Esophagus (tissue), 2 donors: ENCODE results near the gene ACTL8. TPM values are rescaled to one million over a fixed set of nuclear protein-coding genes. Genes with fewer than 3 reads are reported as not detected.

Experiments
- H3K27ac ChIP-seq, 2 donors: one replicate each; pipeline ENCODE4 v1.5.1; 2013; ENCODE audit warnings: low read depth in 2 of 2, mild to moderate bottlenecking in 2 of 2, inconsistent platforms in 1 of 2, low read length in 1 of 2, moderate library complexity in 1 of 2
- H3K27me3 ChIP-seq, 2 donors: one replicate each; pipeline ENCODE4 v1.6.1; 2013; ENCODE audit warnings: low read length in 2 of 2, control low read depth in 1 of 2, mild to moderate bottlenecking in 1 of 2; ENCODE audit not compliant: insufficient read depth in 2 of 2, control insufficient read depth in 1 of 2
- H3K36me3 ChIP-seq, 2 donors: one replicate each; pipeline ENCODE4 v1.6.1; 2013; ENCODE audit warnings: low read length in 1 of 2; ENCODE audit not compliant: control insufficient read depth in 2 of 2, insufficient read depth in 2 of 2
- H3K4me1 ChIP-seq, 2 donors: one replicate each; pipeline ENCODE4 v1.6.1; 2013; ENCODE audit warnings: low read length in 1 of 2; ENCODE audit not compliant: control insufficient read depth in 2 of 2, insufficient read depth in 2 of 2
- H3K4me3 ChIP-seq, 2 donors: one replicate each; pipeline ENCODE4 v1.5.1; 2013; ENCODE audit warnings: low read length in 2 of 2, mild to moderate bottlenecking in 2 of 2, low read depth in 1 of 2, moderate library complexity in 1 of 2
- H3K9me3 ChIP-seq, 2 donors: one replicate each; pipeline ENCODE4 v1.6.1; 2013; ENCODE audit warnings: mild to moderate bottlenecking in 2 of 2, low read depth in 1 of 2, low read length in 1 of 2, moderate library complexity in 1 of 2; ENCODE audit not compliant: control insufficient read depth in 2 of 2, insufficient read depth in 1 of 2
- WGBS, 2 donors: extraction: QIAGEN DNeasy Blood & Tissue Kit; methylation state at CpG; one replicate each; pipeline ENCODE4 v1.1.7; 2013; 5-methylcytosine and 5-hydroxymethylcytosine counted together
- polyA plus RNA-seq, 2 donors: library from polyadenylated mRNA; stranded (reverse); fragments of 200-250 nt; gene quantifications; one replicate each; pipeline ENCODE4 v1.2.3, GENCODE V29; 2013
- donor health status: healthy with polysubstance abuse.
- donor health status: Bipolar disorder and iron deficiency.

ACTL8 gene
- polyA plus RNA-seq, 2 donors: 0.12 TPM; not detected in 1

GRCh38 chr1:17763417-17763816, 8.3 kb downstream of the ACTL8 start:
- Histone ChIP-seq H3K4me1 (no peaks in the 10 kb centered on the region), H3K9me3 (peaks cover 13 to 15% of the 10 kb centered on the region in 2 donors), H3K4me3 (no peak overlapping the region), H3K36me3 (no peaks in the 10 kb centered on the region), H3K27ac (no peak overlapping the region), H3K27me3 (no peaks in the 10 kb centered on the region)
- WGBS, 2 donors: 53 to 58% methylated on average over 8 of the region's 8 CpGs

- 78 to 81% methylated on average over 4 to 5 of the region's 5 CpGs for WGBS, 2 donors
- H3K4me1 ChIP-seq: no peaks in the 10 kb centered on the region
- H3K4me3 ChIP-seq: no peak overlapping the region
- H3K9me3 ChIP-seq: peaks cover 11 to 12% of the 10 kb centered on the region in 2 donors
- no peak overlapping the region for H3K27ac ChIP-seq
- no peaks in the 10 kb centered on the region for H3K36me3 ChIP-seq
- no peaks in the 10 kb centered on the region for H3K27me3 ChIP-seq
These were observed 8.9 kb downstream of the ACTL8 start for GRCh38 chr1:17763995-17764394.

GRCh38 chr1:17764591-17764990, 9.5 kb downstream of the ACTL8 start:
- Histone ChIP-seq H3K27me3 (no peaks in the 10 kb centered on the region), H3K27ac (no peak overlapping the region), H3K4me1 (no peaks in the 10 kb centered on the region), H3K4me3 (no peak overlapping the region), H3K36me3 (no peaks in the 10 kb centered on the region), H3K9me3 (peaks cover 5 to 6% of the 10 kb centered on the region in 2 donors)
- 63 to 71% methylated on average over 10 of the region's 10 CpGs for WGBS, 2 donors

- H3K27ac ChIP-seq: no peak overlapping the region
- no peaks in the 10 kb centered on the region for H3K27me3 ChIP-seq
- H3K4me1 ChIP-seq: no peaks in the 10 kb centered on the region
- H3K36me3 ChIP-seq: no peaks in the 10 kb centered on the region
- 57 to 61% methylated on average over 16 of the region's 16 CpGs for WGBS, 2 donors
- H3K9me3 ChIP-seq: peaks cover 0 to 2% of the 10 kb centered on the region in 2 donors
- no peak overlapping the region for H3K4me3 ChIP-seq
These were observed 10.6 kb downstream of the ACTL8 start for GRCh38 chr1:17765444-17766411.

- H3K27me3 ChIP-seq: no peaks in the 10 kb centered on the region
- H3K4me3 ChIP-seq: no peak overlapping the region
- no peaks in the 10 kb centered on the region for H3K36me3 ChIP-seq
- no peaks in the 10 kb centered on the region for H3K9me3 ChIP-seq
- H3K27ac ChIP-seq: peak overlapping the region in 1 of 2 donors; percentile 8
- no peaks in the 10 kb centered on the region for H3K4me1 ChIP-seq
- 67% methylated on average over 10 of the region's 10 CpGs for WGBS, 2 donors
These were observed 13.6 kb downstream of the ACTL8 start for GRCh38 chr1:17768651-17769241.

GRCh38 chr1:17770983-17771382, 15.8 kb downstream of the ACTL8 start:
- Histone ChIP-seq H3K4me3 (no peak overlapping the region), H3K9me3 (no peaks in the 10 kb centered on the region), H3K27me3 (no peaks in the 10 kb centered on the region), H3K4me1 (no peaks in the 10 kb centered on the region), H3K36me3 (no peaks in the 10 kb centered on the region), H3K27ac (no peak overlapping the region)
- 82 to 86% methylated on average over 10 of the region's 10 CpGs for WGBS, 2 donors

- Histone ChIP-seq H3K9me3 (no peaks in the 10 kb centered on the region), H3K27me3 (no peaks in the 10 kb centered on the region), H3K4me3 (no peak overlapping the region), H3K36me3 (no peaks in the 10 kb centered on the region), H3K27ac (no peak overlapping the region), H3K4me1 (no peaks in the 10 kb centered on the region)
- 68 to 71% methylated on average over 14 of the region's 14 CpGs for WGBS, 2 donors
These were observed 17.6 kb downstream of the ACTL8 start for GRCh38 chr1:17772615-17773212.

- Histone ChIP-seq H3K36me3 (no peaks in the 10 kb centered on the region), H3K4me3 (no peak overlapping the region), H3K27me3 (no peaks in the 10 kb centered on the region), H3K4me1 (no peaks in the 10 kb centered on the region), H3K9me3 (no peaks in the 10 kb centered on the region), H3K27ac (no peak overlapping the region)
- WGBS, 2 donors: 69 to 77% methylated on average over 16 of the region's 16 CpGs
These were observed 18.6 kb downstream of the ACTL8 start for GRCh38 chr1:17773591-17774326.

- H3K27me3 ChIP-seq: no peaks in the 10 kb centered on the region
- 78 to 86% methylated on average over 6 of the region's 6 CpGs for WGBS, 2 donors
These were observed 19.3 kb downstream of the ACTL8 start for GRCh38 chr1:17774452-17774851.

More at GRCh38 chr1:17774452-17774851, 19.3 kb downstream of the ACTL8 start:
- no peak overlapping the region for H3K27ac ChIP-seq
- H3K9me3 ChIP-seq: no peaks in the 10 kb centered on the region
- no peak overlapping the region for H3K4me3 ChIP-seq
- H3K36me3 ChIP-seq: no peaks in the 10 kb centered on the region
- no peaks in the 10 kb centered on the region for H3K4me1 ChIP-seq
